Suppressor macrophage treated with lipopolysaccharide for 1 hour (primary cell): ENCODE data around the gene KCNG3.
"Not testable (repeated sequence)": the region's sequence is repeated elsewhere in the genome, so short reads cannot be mapped to it uniquely, and the experiment has no call there.

Source experiments
- DNase-seq, 3 donors: peaks; one replicate each; pipeline ENCODE4 v3.0.0-alpha.2; 2020 to 2022

KCNG3 gene

GRCh38 chr2:42424033-42424432 is 69.7 kb downstream of the KCNG3 start:
- DNase-seq, result no peak

- DNase-seq, result no peak
Observed at GRCh38 chr2:42421601-42422239, 72.1 kb downstream of the KCNG3 start.

- no peak for DNase-seq
Observed at GRCh38 chr2:42421157-42421485, 72.7 kb downstream of the KCNG3 start.

- no peak for DNase-seq
Observed at GRCh38 chr2:42414648-42415047, 79.1 kb downstream of the KCNG3 start.

- no peak for DNase-seq
Observed at GRCh38 chr2:42414158-42414557, 79.6 kb downstream of the KCNG3 start.

- no peak for DNase-seq
Observed at GRCh38 chr2:42410742-42411514, 82.9 kb downstream of the KCNG3 start.

GRCh38 chr2:42408009-42408408 is 85.8 kb downstream of the KCNG3 start:
- DNase-seq, result no peak

GRCh38 chr2:42407476-42407875 is 86.3 kb downstream of the KCNG3 start:
- DNase-seq, result no peak

GRCh38 chr2:42404676-42405075 is 89.1 kb downstream of the KCNG3 start:
- DNase-seq, result no peak

GRCh38 chr2:42401773-42402172 is 92.0 kb downstream of the KCNG3 start:
- DNase-seq, result no peak

GRCh38 chr2:42398052-42398451 is 95.7 kb downstream of the KCNG3 start:
- not testable (repeated sequence) for DNase-seq

GRCh38 chr2:42393320-42393719 is 100.5 kb downstream of the KCNG3 start:
- DNase-seq, result not testable (repeated sequence)

GRCh38 chr2:42392191-42392590 is 101.6 kb downstream of the KCNG3 start:
- DNase-seq, result no peak
